ENCODE results near the gene CELA2A.

The CELA2A gene

GRCh38 chr1:15456313-15456954, at the start of gene CELA2A:
Gene CELA2A (plus strand): TSS chr1:15456732. CDS start chr1:15456754, 22 bp downstream.
- DNase-seq (ENCODE audit: low read depth in 2 of 2), result no peak

GRCh38 chr1:15407580-15407979, 49.0 kb upstream of the CELA2A start:
- DNase-seq (ENCODE audit: low read depth in 2 of 2), result no peak

GRCh38 chr1:15408890-15409387, 47.6 kb upstream of the CELA2A start:
- no peak for DNase-seq (ENCODE audit: low read depth in 2 of 2)

- DNase-seq (ENCODE audit: low read depth in 2 of 2), result peak; percentile 83 to 89
These were observed 46.9 kb upstream of the CELA2A start, which contains the start of gene EFHD2 for GRCh38 chr1:15409388-15410222. Gene EFHD2 (plus strand): TSS chr1:15409888. CDS start chr1:15409972, 84 bp downstream.

DNA sequence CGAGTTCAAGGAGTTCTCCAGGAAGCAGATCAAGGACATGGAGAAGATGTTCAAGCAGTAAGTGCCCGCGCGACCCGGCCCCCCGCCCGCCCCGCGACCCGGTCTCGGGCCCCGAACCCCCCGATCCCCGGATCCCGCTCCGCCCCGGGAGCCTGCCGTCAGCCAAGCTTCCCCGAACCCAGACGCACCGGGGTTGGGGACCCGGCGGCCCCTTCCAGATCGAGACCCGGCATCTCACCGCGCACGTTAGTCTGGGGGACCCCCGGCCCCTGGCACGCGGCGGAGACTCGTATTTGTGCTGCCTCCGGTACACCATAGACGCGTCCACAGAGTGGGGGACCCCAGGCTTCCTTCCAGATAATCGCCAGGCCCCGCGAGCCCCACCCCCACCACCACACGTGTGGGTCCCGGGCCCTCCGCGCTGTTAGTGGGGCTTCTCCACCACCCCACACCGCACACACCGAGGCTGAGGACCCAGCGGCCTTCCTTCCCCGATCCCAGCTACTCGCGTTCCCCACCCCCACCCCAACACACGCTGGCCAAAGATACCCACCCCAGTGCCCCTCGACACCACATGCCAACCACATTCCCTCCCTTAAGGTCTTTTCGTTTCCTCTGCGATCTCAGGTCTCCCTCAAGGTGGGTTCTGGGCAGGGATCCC, 46.2 kb upstream of the CELA2A start:
- no peak for DNase-seq (ENCODE audit: low read depth in 2 of 2)

DNA sequence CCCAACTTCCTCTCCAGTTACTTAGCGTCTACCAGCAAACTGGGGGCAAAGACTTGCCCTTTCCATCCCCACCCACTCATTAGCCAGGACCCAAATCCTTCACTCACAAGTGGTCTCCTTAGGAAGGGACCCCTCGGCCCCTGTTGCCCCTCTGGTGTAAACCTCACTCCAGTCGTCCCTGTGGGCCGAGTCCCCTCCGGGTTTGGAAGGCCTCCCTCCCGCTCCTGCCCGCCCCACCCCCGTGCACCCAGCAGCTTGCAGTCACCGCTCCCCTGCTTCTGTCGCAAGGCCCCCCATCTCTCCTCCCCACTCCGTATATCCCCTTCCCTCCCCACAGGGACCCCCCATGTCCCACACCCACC, 45.7 kb upstream of the CELA2A start:
- DNase-seq (ENCODE audit: low read depth in 2 of 2), result no peak

GRCh38 chr1:15411593-15412137, 44.9 kb upstream of the CELA2A start:
- DNase-seq (ENCODE audit: low read depth in 2 of 2), result no peak

DNA sequence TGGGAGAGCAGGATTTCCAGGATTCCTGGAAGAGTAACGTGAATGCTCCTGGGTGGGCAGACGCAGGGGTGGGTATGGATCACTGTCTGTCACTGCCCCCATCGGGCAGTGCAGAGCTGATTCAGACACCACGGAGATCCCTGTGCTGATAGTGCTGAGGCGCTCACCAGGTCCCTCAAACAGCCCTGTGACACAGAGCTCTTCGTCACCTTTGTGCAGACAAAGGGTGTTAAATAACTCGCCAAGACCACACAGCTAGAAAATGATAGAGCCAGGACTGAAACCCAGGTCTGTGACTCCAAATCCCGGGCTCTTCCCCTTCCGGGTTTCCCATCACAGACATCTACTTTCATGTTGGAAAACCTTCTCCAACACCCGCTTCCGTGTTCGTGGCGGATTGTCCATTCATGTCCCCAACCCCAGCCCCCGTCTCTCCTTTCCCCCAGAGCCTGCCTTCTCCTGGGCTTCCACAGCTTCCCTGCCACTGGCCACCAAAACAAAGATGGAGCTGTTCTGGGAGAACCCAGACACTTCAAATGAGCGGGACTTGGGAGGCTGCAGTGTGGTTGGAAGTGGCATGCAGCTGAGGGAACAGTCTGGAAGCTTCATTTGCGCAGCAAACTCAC, 44.2 kb upstream of the CELA2A start:
- no peak for DNase-seq (ENCODE audit: low read depth in 2 of 2)

- DNase-seq (ENCODE audit: low read depth in 2 of 2), result no peak
These were observed 43.7 kb upstream of the CELA2A start for GRCh38 chr1:15412843-15413242.

GRCh38 chr1:15413563-15414444, 42.7 kb upstream of the CELA2A start:
- DNase-seq (ENCODE audit: low read depth in 2 of 2), result no peak

DNA sequence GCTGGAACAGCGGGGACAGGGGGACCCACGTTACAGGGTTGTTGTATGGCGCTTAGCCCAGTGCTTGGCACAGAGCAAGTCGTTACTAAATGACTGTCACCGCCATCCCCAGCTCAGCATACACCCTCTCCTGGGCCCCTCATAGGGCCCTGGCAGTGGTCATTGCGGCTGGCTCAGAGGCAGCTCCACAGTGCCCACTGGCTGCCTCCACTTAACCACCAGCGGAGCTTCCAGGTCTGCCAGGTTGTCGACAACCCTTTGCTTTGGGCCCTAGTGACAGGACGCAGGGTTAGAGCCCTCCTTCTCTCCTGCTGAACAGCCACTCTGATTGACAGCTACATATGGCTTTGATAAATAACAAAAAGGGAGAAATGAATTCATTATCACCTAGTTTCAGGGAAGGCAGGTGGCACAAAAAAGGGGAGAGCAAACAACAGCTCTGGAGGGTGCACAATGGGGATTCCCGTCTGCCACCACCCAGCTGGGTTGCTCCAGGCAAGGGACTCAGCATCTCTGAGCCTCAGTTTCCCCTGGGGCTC, 42.0 kb upstream of the CELA2A start:
- no peak for DNase-seq (ENCODE audit: low read depth in 2 of 2)

DNA sequence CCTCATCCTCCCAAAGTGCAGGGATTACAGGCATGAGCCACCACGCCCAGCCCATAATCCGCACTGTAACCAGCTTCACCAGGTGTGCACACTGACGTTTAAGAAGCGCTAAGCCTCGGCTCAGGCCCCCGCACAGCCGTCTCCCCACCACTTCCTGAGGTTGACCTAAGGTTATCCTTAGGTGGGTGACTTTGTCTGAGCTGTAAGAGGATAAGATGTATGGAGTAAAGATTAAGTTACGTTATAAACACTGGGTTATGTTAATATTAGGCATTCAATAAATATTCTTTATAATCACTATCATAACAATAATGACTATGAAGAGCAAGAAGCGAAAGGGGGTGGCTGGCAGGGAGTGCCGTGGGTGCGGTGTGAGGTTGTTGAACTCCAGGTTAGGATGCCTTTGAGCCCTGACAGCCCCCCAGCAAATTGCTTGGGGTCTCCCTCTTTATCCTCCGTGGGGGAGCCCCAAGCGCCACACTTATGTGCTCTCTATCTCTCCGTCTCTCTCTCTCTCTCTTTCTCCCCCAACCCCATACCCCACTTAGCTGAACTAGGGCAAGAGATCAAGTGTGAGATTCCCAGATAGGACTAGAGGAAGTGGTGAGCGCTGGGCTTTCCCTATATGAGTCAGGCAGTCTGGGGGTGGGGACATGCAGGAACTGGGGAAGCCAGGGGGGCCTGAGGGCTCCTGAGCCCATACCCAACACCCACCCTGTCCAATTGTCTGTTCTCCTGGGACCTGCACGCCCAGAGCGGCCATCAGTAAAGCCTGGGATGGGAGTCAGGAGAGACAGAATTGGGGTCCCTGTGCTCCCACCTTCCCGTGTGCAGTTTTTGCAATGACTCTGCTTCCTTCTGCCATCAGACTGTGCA, 39.2 kb upstream of the CELA2A start:
- DNase-seq (ENCODE audit: low read depth in 2 of 2), result peak in 1 of 2 donors; percentile 43

- no peak for DNase-seq (ENCODE audit: low read depth in 2 of 2)
These were observed 37.6 kb upstream of the CELA2A start for GRCh38 chr1:15418806-15419515.

DNA sequence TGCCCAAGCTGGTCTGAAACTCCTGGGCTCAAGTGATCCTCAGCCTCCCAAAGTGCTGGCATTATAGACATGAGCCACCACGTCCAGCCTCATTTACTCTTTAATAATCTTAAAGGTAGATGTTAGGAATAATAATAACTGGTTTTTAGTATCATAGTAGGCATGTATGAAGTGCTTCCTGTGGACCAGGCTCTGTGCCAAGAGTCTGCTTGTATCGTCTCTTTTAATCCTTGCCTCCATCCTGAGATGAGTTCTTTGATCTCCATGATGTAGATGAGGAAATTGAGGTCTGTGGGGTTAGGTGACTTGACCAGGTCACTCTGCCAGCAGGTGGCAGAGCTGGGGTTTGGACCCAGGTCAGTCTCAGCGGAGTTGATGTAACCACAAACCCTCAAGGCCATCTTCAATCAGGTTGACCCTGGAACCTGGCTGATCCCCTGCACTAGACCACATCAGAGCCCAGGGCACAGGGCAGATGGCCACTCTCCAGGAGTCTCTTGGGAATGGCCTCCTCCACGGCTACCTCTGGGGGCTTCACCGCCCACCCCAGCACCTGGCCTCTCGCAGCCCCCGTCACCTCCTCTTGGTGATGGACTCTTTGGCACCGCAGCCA, 35.6 kb upstream of the CELA2A start:
- DNase-seq (ENCODE audit: low read depth in 2 of 2), result no peak

DNA sequence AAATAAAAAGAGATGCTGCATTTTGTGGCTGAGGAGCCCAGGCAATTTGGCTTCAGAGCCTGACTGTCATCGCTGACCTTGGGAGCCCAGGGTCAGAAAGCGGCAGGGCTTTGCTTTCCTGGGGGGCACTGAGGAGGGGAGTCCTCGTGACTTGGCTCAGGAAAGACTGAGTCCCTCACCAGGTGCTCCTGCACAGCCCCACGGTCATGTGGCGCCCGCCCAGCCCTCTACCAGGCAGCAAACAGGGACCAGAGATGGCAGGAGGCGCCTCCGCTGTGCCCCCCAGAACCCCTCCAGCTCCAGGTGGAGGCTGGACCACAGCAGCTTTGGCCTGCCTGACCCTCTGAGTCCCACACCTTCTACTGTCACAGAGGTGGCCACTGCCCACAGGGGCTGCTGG, 33.7 kb upstream of the CELA2A start:
- DNase-seq (ENCODE audit: low read depth in 2 of 2), result no peak

- no peak for DNase-seq (ENCODE audit: low read depth in 2 of 2)
These were observed 33.0 kb upstream of the CELA2A start for GRCh38 chr1:15423355-15424077.

DNA sequence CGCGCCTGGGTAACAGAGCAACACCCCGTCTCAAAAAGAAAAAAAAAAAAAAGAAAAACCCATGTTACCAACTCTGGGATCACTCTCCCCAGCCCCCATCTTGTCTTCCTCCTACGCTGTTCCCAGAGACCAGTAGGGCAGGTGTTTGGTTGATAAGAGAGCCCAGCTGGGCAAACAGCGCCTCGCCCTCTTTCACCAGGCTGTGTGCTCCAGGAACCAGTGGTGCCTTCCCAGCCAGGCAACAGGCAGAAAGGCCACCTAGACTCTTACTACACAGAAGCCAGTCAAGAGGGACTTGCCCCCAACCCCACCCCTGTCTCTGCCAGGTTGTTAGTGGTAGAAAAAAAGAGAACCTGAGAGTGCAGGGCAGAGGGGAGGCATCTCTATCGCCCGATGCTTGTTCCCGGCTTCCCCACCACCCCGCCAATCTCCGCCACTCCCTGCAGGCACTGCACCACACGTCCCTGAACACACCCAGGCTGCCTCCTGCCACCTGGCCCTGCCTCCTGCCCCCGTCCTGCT, 32.3 kb upstream of the CELA2A start:
- no peak for DNase-seq (ENCODE audit: low read depth in 2 of 2)
